NCI-H345 treated with DMSO at 0.1 percent for 48 hours (cell line): ENCODE measurements around the gene VGLL4.
"Not testable (repeated sequence)": the region's sequence is repeated elsewhere in the genome, so short reads cannot be mapped to it uniquely, and the experiment has no call there.

ENCODE experiments used
- DNase-seq: peaks from one replicate; lab custom pipeline; 2025; ENCODE audit not compliant: unreplicated experiment; lab: John Stamatoyannopoulos, UW

Gene VGLL4

DNA sequence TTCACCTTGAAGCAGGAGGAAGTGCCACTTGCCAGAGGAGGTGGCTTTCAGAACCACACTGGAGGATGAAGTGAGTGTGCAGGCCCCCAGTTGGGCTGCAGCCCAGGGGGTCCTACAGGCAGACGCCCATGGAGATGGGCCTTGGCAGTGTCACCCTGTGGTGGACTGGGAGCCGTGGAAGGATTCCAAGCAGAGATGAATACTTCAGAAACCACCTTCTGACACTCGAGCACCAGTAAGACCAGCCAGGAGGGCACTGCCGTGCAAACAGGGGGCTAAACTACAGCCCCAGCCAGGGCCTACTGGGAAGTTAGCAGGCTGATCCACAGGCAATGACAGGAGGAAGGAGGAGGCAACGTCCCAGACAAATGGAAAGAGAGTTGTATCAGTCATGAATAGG is 55.4 kb downstream of the VGLL4 start:
- DNase-seq, result no peak

GRCh38 chr3:11587766-11588165 is 55.9 kb downstream of the VGLL4 start:
- DNase-seq, result no peak

DNA sequence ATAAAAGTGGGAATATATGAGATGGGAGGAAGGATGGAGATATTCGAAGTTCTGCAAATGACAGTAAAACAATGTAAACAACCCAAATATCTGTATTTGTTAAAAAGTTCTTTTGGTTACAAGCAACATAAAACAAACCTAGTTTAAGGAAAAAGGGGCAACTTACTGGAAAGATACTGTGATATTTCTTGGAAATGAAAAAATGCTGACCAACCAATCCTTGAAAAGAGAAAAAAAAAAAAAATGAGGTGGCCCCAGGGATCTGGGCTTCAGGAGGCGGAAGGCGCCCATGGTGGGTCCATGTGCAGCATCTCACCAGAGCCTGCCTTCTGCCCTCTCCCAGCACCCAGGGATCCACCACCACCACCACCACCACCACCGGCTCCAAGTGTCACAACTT is 59.1 kb downstream of the VGLL4 start:
- no peak for DNase-seq

- no peak for DNase-seq
Measured at GRCh38 chr3:11583638-11584046, 60.1 kb downstream of the VGLL4 start.

DNA sequence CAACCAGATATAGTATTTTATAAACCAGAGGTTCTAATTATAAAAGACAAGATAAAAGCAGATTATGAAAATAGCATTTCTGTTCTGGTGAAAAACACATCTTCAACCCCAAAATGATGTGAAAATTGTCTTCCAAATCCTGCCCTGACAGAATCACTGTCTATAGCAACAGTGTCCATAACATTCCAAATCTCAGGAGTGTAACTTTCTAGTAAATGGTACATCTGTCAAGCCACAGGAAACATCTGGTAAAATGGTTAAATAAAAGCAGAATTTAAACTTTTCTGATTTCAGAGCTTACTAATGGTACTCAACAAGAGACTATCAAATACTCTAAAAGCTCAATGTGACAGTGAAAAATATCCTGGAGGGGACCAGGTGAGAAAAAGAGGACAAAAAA is 60.5 kb downstream of the VGLL4 start:
- no peak for DNase-seq

- peak; percentile 19 for DNase-seq
Measured at GRCh38 chr3:11582191-11582968, 61.3 kb downstream of the VGLL4 start.

- DNase-seq, result no peak
Measured at GRCh38 chr3:11581237-11582190, 62.2 kb downstream of the VGLL4 start.

DNA sequence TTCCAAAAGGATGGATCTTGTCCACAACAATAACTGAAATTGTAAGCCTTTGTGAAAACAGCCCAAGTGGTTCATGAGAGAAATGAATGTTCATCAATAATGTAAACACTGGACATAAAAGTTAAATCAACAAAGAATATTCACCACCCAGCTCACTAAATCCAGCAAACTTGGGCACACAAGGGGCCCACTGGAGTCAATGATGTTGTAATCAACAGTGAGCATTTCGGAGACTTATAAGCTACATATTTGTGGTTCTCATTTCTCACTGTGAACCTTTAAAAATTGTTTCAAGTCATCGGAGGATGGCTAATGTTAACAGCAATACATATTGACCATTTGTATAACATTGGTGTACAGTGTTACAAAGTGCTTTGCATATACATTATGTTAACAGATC is 63.1 kb downstream of the VGLL4 start:
- no peak for DNase-seq

GRCh38 chr3:11578169-11578568 is 65.5 kb downstream of the VGLL4 start:
- no peak for DNase-seq

DNA sequence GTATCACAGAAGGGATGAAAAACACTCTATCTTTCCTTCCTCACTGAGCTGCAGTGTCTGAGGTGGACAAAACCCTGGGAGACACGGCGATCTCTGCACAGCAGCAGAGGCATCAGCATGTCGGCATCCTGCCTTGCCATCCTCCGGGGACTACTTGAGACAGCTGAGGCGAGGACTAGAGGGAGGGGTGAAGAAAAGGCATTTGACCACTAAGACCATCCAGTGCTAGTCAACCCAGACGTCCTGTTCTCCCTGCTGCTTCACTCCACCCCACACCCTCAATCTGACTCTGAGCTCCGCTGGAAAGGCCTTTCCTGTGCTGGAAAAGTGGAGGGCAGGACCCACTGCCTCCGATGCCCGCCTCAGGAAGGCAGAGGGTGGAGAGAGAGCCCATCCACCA is 67.3 kb downstream of the VGLL4 start:
- no peak for DNase-seq

- no peak for DNase-seq
Measured at GRCh38 chr3:11575677-11576076, 68.0 kb downstream of the VGLL4 start.

- no peak for DNase-seq
Measured at GRCh38 chr3:11574981-11575669, 68.6 kb downstream of the VGLL4 start.

DNA sequence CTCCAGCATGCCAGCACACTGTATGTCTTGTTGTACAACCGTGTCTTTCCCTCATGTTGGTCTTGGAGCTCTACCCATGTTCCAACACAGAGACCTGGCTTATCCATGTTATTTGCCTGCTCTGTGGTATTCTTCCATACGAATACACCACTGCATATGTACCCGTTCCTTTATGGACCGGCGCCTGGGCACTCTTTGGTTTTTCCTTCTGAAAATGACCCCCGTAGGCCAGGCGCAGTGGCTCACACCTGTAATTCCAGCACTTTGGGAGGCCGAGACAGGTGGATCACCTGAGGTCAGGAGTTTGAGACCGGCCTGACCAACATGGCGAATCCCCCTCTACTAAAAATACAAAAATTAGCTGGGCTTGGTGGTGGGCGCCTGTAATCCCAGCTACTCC is 71.1 kb downstream of the VGLL4 start:
- not testable (repeated sequence) for DNase-seq

- no peak for DNase-seq
Measured at GRCh38 chr3:11570789-11571495, 72.8 kb downstream of the VGLL4 start.

DNA sequence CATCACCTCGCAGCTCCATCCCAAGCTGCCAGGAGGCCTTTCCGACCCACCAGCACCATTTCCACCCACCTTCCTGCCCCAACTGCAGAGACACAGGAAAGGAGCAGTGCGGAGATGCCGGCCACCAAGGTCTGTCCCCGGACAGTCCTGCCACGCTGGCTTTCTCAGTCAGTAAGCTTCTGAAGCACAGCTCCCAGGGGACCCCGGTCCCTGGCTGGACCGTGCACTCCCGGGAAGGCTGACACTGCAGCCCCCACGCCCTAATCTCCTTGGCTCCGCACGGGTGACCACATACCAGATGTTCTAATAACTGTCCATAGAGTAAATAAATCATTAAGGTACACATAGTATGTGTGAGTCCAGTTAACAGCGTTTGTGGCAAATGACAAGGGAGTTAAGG is 73.5 kb downstream of the VGLL4 start:
- no peak for DNase-seq

DNA sequence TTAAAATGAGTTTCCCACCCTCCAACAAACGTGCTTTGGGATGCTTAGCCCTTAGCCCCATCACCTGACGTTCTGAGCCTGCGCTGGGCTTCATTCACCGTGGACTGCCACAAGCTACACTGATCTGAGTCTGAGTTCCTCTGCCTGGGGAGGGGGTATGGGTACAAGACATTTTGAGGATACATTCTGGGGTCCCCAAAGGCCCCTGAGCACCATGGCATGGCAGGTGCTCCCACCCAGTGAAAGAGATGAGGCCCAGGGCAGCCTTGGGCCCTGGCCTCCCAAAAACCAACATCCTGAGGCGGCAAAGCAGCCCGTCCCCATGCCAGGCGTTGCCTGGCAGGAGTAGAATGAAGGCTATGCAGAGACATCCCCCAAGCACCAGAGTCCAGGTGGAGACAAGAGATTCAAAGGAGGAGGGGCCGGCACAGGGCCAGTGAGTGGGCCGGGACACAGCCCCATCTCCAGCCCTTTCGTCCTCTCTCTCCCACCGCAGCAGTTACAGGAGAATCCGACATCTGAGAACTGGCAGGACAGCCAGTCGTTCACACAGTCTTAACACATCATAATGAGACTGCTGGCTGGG is 74.5 kb downstream of the VGLL4 start:
- DNase-seq, result no peak

DNA sequence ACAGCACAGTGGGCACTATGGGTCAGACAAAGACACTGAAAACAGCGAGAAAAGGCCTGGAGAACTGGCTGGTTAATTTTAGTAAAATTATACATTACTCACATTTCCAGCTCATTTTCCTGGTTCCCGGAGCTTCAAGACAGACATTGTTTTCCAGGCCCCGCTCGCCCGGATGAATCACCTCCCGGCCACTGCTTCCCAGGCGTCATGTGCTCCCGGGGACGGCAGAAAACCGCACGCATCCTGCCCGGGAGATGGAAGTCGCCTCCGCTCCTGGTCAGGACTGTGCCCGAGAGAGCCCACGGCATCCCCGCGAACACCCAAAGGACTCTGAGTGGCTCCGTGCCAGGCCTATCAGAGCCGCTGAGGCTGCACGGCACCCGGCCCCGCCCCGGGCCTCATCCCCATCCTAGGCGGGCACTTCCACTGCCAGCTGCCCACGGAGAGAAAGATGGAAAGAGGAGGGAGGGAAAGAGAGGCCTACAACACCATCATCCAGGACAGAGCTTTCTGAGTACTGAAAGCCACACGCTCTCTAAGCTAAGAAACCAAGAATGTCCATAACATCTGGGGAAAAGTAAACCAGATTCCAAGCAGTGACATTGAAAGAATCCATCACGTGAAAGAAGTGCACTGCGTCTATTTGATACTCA is 75.1 kb downstream of the VGLL4 start:
- no peak for DNase-seq

DNA sequence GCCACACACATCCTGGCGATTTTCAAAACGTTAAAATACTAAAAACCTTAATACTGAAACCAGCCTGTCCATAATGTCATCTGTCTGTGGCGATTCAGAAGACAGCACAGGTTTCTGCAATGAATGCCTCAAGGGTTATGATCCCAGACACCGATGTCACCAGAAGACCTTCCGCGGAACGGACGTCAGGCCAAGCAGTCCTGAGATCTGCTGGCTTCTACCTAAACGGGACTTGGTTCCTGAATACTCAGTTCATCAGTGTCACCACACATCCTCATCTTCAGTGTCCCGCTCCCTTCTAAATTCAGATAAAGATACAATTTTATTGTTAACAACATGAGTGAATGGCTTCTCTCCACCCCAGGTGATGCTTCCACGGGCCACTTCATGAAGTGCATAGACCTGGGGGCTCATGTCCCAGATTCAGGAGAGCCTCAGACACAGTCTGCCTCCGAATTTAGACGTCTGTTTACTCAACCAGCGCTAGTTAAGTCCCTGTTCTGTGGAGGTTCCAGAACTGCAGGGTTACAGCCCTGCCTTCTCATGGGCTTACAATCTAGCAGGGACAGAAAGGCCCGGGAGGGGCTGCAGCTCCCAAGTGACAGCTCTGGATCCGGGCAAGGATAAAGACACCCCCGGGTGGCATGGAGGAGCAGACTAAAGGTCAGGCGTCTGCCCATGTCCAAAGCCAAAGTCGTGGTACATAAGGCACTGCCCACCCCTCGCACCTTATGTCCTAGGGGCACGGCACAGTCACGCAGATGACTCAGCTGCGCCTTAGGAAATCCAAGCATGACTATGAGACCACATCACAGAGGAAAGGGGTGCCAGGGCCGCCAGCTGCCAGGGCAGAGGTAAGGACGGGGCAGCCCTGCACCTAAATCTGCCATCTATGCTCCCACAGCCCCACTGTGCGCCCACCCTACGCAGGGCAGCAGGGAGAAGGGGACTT is 75.9 kb downstream of the VGLL4 start:
- no peak for DNase-seq

GRCh38 chr3:11566916-11567315 is 76.8 kb downstream of the VGLL4 start:
- DNase-seq, result no peak
